HG03060 (cell line): ENCODE measurements around the gene RUNDC3A.

Experiments
- ATAC-seq: cut with Tn5 transposase; IDR thresholded peaks from one replicate; pipeline ENCODE4 v1.9.1; 2021; ENCODE audit warnings: low read depth, moderate number of reproducible peaks; ENCODE audit not compliant: unreplicated experiment

RUNDC3A gene

DNA sequence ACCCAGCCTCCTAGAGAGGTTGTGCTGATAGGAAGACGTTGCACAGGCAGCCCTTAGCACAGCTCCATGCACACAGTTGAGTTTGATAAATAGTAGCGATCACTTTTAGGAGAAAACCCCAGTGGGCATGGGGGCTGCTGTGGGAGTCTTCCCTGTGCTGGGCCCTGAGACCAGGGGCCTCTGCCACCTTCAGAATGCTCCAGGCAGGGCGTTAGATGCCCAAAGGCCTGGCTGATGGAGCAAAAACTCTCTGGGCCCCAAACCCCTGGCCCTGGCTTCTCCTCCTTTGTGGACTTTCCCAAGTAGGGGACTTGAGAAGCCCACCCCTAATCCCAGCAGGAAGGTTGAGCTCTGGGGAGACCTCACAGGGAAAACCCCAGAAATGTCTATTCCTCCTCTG lies 26.1 kb upstream of the RUNDC3A start:
- ATAC-seq = no peak

- no peak for ATAC-seq
Observed at GRCh38 chr17:44283344-44284023, 24.9 kb upstream of the RUNDC3A start.

DNA sequence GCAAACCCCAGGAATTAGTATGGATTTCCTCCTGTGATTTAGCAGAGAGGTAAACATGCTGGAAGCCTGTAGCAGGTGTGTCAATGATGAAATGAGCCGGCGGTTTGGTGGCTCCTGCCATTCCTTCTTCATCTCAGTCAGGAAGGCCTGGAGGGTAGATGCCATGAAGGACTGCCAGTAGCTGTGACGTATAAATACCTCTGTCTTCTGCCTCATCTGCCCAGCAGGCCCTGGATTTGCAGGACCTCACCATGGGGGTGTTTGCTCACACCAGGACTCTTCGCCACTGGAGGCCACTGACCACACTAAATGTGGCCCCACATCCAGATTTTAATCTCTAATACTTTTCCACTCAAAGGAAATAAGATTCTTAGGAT lies 24.4 kb upstream of the RUNDC3A start:
- no peak for ATAC-seq

DNA sequence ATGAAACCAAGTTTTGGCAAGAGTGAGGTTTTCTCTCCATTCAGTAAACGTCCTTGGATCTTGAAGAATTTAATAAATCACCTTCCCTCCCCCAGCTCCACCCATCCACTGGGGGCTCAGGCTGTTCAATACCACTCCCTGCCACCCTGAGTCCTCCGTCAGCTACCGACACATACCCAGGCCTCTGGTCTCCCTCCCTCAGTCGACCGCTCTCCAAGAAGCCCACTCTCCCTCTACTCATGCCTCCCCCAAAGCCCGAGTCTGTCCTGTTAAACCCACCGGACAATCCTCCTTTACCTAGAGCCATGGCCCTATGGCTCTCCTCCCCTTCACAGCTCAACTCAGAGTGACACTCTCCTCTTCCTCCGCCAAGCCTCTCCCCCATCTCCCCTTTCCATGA lies 20.8 kb upstream of the RUNDC3A start:
- ATAC-seq = no peak

DNA sequence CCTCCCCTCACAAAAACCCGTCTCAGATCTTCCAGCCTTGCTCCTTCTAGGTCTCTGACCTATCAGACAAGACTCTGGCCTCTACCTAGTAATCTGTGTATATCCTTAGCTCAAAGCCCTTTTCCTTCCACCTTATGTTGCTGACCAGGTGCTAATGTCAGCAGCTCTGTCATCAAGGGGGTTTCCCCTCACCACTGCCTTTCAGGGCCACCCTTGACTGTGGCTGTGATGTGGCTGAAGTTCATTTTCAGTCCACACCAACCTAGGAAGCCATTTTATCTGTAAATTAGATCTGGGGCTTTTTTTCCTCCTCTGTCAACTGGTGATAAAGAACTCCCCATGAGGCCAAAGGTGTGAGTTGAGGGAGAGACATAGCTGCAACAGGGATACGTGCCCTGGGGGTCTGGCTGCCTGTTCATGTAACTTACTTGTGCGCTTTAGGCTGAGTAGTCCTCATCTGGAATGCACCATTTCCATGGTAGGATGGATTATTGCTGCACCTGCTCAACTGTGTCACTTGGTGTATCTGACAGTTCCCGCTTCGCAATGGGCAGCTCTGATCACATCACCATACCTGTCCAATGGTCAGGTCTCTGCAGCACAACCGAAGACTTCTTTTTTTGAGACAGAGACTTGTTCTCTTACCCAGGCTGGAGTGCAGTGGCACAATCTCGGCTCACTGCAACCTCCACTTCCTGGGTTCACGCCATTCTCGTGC lies 14.7 kb upstream of the RUNDC3A start:
- no peak for ATAC-seq

GRCh38 chr17:44297975-44298374 lies 10.4 kb upstream of the RUNDC3A start:
- no peak for ATAC-seq

DNA sequence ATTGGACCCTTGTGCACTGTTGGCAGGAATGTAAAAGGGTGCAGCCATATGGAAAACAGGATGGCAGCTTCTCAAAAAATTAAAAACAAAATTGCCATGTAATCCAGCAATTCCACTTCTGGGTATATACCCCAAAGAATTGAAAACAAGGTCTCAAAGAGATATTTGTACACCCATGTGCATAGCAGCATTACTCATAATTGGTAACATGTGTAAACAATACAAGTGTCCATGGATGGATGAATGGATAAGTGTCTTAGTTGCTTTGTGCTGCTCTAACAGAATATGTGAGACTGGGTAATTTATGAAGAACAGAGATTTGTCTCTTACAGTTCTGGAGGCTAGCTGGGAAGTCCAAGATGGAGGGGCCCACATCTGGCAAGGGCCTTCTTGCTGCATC lies 3.8 kb upstream of the RUNDC3A start:
- no peak for ATAC-seq

DNA sequence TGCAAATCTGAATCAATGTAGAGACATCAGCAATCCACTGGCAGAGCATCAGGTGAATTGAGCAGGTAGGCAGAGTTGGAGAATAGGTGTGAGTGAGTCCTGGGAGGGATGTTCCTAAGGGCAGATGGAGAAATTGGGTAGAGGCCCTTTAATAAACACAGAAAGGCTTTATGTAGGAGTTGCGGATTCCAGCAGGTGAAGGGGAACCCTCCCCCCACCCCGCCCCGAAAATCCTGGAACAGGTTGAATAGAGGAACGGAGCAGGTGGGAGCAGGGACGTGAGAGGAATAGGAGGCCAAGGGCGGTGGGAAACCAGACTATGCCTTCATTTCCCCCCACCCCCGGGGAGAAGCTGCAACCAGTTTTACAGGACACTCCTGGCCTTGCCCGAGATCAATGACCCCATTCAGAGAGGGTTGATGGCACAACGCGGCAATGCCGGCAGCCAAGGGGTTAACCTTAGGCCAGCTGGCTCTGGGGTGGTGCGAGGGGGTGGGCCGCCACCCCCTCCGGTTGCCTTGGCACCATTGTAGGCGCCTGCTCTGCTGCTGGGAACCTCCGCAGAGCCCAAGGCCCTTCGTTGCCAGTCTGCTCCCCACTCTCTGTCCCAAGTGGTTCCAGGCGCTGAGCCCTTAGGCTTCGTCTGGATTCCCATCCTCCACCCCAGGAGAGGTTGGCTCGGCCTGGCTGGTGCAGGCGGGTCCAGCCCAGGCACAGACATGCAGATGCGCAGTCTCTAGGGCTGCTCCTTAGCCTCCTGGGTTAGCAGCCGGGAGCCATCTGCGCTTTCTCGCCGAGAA lies 814 bp upstream of the RUNDC3A start:
- no peak for ATAC-seq

GRCh38 chr17:44308865-44309264 lies 464 bp downstream of the RUNDC3A start:
- ATAC-seq = no peak

GRCh38 chr17:44309472-44309871 lies 1.1 kb downstream of the RUNDC3A start:
- ATAC-seq = no peak

DNA sequence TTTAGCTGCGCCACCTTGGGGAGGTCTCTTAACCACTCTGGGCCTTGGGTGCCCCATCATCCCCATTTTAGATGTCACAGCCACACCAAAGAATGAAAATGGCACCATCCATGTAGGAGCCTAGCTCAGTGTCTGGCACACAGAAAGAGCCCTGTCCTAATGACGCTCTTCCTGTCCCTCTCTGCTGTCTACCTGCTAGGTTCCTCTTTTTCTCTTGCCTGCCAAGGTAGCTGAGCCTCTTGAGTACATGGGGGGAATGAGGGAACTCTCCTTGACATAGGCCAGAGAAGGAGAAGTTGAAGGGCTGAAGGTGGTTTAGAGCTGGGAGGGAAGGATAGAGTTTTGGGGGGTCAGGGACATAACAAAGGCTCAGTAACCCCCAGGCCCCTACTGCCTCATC lies 1.8 kb downstream of the RUNDC3A start:
- ATAC-seq = no peak

- ATAC-seq = no peak
Observed at GRCh38 chr17:44310609-44311376, 2.4 kb downstream of the RUNDC3A start.

- ATAC-seq = no peak
Observed at GRCh38 chr17:44311562-44312181, 3.3 kb downstream of the RUNDC3A start.

- no peak for ATAC-seq
Observed at GRCh38 chr17:44312396-44313104, 4.1 kb downstream of the RUNDC3A start.

DNA sequence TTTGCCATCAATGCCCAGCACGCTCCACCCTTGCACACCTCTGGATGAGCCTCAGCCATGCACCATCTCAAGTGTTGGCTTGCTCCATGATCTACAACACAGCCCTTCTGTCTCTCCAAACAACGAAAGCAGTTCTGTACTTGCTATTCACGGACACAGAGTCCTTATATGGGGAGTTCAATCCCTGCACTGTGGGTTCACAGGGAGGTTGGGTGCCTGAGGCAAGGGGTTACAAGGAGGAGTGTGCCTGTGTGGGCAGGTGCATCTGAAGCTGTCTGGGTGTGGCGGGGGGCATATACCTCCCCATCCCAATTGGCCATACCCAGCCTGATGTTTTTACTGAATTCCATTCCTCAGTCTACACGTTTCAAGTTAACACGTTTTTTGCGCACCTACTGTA lies 5.6 kb downstream of the RUNDC3A start:
- ATAC-seq = no peak

GRCh38 chr17:44314524-44314868 lies 6.1 kb downstream of the RUNDC3A start:
- no peak for ATAC-seq

DNA sequence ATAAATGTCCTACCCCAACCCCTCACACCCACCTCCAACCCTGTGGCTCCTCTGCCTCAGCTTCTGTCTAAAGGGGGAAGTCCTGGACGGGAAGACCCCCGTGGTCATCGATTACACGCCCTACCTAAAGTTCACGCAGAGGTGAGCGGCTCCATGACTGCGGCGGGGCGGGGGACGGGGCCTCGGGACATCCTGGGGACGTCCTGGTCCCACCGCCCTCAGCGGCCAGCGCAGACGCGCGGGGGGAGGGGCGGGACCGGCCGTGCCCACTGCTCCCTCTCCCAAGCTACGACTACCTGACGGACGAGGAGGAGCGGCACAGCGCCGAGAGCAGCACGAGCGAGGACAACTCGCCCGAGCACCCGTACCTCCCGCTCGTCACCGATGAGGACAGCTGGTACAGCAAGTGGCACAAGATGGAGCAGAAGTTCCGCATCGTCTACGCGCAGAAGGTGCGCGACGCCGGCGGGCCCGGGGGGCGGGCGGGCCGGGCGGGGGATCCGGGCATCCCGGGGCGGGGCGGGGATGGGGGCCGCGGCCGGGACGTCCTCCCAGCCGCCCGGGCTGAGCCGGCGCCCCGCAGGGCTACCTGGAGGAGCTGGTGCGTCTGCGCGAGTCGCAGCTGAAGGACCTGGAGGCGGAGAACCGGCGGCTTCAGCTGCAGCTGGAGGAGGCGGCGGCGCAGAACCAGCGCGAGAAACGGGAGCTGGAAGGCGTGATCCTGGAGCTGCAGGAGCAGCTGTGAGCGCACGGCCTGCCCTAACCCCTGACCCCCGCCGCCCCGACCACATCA lies 6.7 kb downstream of the RUNDC3A start:
- no peak for ATAC-seq

DNA sequence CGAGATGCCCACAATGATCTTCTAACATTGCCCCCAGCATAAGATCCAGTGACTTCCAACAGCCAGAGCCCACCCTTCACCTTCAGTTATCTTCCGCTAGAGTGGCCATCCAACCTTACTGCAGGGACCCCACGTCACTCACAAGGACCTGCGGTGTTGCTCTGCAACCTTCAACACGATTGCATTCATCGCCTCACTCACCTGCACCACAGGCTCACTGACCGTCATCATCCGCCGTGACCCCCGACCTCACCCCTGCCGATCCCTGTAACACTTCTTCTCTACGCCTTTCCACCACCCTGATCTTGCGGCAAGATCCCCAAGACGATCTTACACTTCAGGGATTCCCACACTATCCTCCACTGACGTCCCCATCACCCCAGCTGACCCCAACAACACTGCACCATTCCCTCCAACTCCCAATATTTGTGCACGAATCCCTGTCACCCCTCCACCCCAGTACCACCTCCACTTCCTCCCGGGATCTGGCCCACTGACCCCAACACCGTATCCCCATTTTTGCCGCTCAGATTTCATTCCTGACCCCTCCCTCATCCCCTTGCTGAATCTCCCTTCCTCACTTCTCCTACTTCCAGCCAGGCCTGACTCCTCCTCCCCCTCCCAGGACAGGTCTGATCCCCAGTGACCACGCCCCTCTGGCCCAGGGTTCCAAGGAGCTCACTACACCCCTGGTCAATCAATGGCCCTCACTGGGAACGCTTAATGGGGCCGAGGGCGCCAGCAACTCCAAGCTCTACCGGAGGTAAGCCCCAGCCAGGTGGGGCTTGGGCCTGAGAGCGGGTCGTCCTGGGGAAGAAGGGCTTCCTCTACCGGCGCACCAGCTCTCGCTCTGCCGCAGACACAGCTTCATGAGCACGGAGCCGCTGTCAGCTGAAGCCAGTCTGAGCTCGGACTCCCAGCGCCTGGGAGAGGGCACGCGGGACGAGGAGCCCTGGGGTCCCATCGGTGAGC lies 7.6 kb downstream of the RUNDC3A start:
- no peak for ATAC-seq
